ENCODE results near the gene ATP6V1E1.

Gene ATP6V1E1

DNA sequence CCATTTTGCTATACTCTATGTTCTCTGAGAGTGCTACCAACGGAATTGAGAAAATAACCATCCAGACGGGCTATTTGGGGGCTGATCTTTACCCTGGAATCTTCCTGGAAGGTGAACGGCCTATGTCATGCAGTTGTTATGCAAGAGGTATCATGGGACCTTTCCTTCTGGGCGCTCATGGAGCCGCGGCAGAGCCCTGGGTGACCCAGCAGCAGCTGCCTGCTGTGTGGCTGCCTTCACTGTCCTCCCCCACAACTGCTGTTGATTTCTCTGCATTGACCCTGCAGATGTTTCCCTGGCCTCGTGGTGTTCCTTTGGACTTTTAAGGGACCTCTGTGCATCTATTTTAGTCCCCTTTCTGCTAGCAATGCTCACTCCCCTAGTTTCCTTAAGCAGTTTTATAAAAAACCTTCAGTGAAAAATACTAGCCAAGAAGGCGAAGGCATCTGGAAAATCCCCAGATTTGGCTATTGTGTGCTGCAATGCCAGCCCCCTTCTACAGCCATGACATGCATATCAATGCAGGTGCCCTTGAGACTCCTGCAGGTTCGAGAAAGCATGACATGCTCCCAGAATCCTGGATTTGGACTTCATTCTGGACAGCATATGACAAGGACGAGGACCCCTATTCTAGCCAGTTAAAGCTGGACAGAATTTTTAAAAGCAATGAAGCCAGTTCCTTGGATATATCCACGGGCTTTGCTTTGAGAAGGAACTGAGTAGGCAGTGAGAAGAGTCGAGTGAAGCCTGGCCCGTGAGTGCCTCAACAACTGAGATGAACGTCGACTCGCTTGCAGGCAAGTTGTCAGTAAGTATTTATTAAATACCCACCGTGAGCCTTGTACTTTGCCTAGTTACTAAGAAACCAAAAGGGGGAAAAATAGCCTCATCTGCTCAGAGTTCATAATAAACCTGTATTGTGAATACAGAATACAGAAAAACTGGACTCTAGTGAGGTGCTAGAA is 65.4 kb downstream of the ATP6V1E1 start, which contains the start of gene SLC25A18:
Gene SLC25A18, plus strand, starts transcription at position 593 of the 965 bp plus-strand sequence. CDS start 16,447 bp downstream, outside the sequence.
- no peak within 1 kb of the TSS for H3K4me3 ChIP-seq (ENCODE audit: low read depth, low read length)

GRCh38 chr22:17559188-17559587 is 69.4 kb downstream of the ATP6V1E1 start:
- TF ChIP-seq CTCF (IDR thresholded peaks at IDR 0.05; ENCODE audit: borderline replicate concordance, insufficient read depth, low read depth, low read length) = no peak
- no peak overlapping the region for H3K4me3 ChIP-seq (ENCODE audit: low read depth, low read length)

More for the DNA sequence above, 65.4 kb downstream of the ATP6V1E1 start, which contains the start of gene SLC25A18:
- TF ChIP-seq CTCF (IDR thresholded peaks at IDR 0.05; ENCODE audit: borderline replicate concordance, insufficient read depth, low read depth, low read length) = no peak

- TF ChIP-seq CTCF (IDR thresholded peaks at IDR 0.05; ENCODE audit: borderline replicate concordance, insufficient read depth, low read depth, low read length) = no peak
- H3K4me3 ChIP-seq (ENCODE audit: low read depth, low read length) = no peak overlapping the region
These were observed 73.7 kb downstream of the ATP6V1E1 start for GRCh38 chr22:17554814-17555213.

DNA sequence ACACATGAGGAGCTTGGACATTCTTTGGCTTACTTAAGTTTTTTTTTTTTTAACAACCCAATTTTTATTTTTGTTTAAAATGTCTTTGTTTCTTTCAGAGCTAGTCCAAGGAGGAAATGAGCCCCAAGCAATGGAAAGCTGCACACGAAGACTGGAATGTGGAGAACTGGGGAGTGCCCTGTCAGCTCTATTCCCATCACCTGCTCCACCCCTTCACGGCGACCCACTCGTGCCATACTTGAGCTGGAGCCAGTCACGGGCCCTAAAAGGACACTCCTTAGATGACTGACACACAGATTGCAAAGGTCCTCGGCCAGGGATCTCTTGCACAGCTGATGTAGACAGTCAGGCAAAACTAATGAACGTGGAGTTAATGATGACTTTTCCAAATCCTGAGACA is 75.8 kb downstream of the ATP6V1E1 start:
- no peak overlapping the region for H3K4me3 ChIP-seq (ENCODE audit: low read depth, low read length)
- no peak for TF ChIP-seq CTCF (IDR thresholded peaks at IDR 0.05; ENCODE audit: borderline replicate concordance, insufficient read depth, low read depth, low read length)

DNA sequence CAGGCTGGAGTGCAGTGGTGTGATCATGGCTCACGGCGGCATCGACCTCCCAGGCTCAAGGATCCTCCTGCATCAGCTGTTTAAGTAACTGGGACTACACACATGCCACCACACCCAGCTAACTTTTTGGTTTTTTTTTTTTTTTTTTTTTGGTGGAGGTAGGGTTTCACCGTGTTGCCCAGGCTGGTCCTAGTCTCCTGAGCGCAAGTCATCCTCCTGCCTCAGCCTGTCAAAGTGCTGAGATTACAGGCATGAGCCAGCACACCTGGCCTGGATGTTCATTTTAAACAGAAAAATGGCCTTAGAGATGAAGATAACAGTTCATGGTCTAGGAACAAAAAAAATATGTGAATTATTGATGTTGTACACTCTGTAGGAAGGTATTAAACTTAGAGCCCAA is 78.9 kb downstream of the ATP6V1E1 start:
- no peak overlapping the region for H3K4me3 ChIP-seq (ENCODE audit: low read depth, low read length)
- TF ChIP-seq CTCF (IDR thresholded peaks at IDR 0.05; ENCODE audit: borderline replicate concordance, insufficient read depth, low read depth, low read length) = no peak

GRCh38 chr22:17549183-17549582 is 79.4 kb downstream of the ATP6V1E1 start:
- TF ChIP-seq CTCF (IDR thresholded peaks at IDR 0.05; ENCODE audit: borderline replicate concordance, insufficient read depth, low read depth, low read length) = no peak
- no peak overlapping the region for H3K4me3 ChIP-seq (ENCODE audit: low read depth, low read length)

DNA sequence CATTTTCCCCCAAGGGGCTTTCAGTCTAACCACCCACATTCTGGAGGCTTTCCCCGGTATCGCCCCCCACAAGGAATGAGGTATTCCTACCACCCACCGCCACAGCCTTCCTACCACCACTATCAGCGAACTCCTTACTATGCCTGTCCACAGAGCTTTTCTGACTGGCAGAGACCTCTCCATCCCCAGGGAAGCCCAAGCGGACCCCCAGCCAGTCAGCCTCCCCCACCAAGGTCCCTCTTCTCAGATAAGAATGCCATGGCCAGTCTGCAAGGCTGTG is 79.9 kb downstream of the ATP6V1E1 start:
- TF ChIP-seq CTCF (IDR thresholded peaks at IDR 0.05; ENCODE audit: borderline replicate concordance, insufficient read depth, low read depth, low read length) = no peak
- no peak overlapping the region for H3K4me3 ChIP-seq (ENCODE audit: low read depth, low read length)

All from GM12875 (cell line).